CD4-positive, alpha-beta T cell (primary cell): ENCODE data around the gene UNC13B. TPM values are rescaled to one million over a fixed set of nuclear protein-coding genes. Genes with fewer than 3 reads are reported as not detected.

Experiments
- ATAC-seq: fragments of 200-7000 bp; cut with Tn5 transposase; one replicate; pipeline ENCODE4 v1.10.0; 2022; ENCODE audit warnings: mild to moderate bottlenecking; ENCODE audit not compliant: poor library complexity
- CTCF ChIA-PET: fragments of 350-600 bp; sonication (Branson Sonifier 250); formaldehyde crosslinking; loops from one replicate; lab custom pipeline; 2021; ENCODE audit warnings: antibody characterized with exemption, inconsistent platforms; lab: Charles Lee
- POLR2A ChIA-PET: fragments of 350-600 bp; sonication (Branson Sonifier 250); formaldehyde crosslinking; loops from one replicate; lab custom pipeline; 2021; ENCODE audit warnings: antibody characterized with exemption, inconsistent platforms; lab: Charles Lee
- DNase-seq, 14 experiments: peaks; one replicate each; pipeline ENCODE4 v3.0.0-alpha.2; 2013 to 2020; ENCODE audit warnings: mixed read lengths in 2 of 14
- H3K27ac ChIP-seq, 2 donors: one replicate each; pipeline versions ENCODE4 v1.5.1 to v1.7.0; 2013; ENCODE audit warnings: low read length in 2 of 2, low read depth in 1 of 2, mild to moderate bottlenecking in 1 of 2
- H3K27me3 ChIP-seq, 2 experiments: 1 replicate in 1 of 2; 2 replicates in 1 of 2; pipeline versions ENCODE4 v1.6.1 to v1.7.0; 2013; ENCODE audit warnings: low read length in 2 of 2, control low read depth in 1 of 2, mild to moderate bottlenecking in 1 of 2, moderate library complexity in 1 of 2; ENCODE audit not compliant: insufficient read depth in 2 of 2, control insufficient read depth in 1 of 2
- H3K36me3 ChIP-seq: one replicate; pipeline ENCODE4 v1.6.1; 2013; ENCODE audit warnings: low read length, control low read depth; ENCODE audit not compliant: insufficient read depth
- H3K4me1 ChIP-seq: one replicate; pipeline ENCODE4 v1.6.1; 2013; ENCODE audit warnings: low read length, control low read depth; ENCODE audit not compliant: insufficient read depth
- H3K4me3 ChIP-seq: one replicate; pipeline ENCODE4 v1.5.1; 2013; ENCODE audit warnings: mild to moderate bottlenecking, low read length, moderate library complexity
- H3K9me3 ChIP-seq, 2 experiments: 1 replicate in 1 of 2; 2 replicates in 1 of 2; pipeline versions ENCODE4 v1.6.1 to v1.7.0; 2013; ENCODE audit warnings: low read length in 2 of 2, mild to moderate bottlenecking in 2 of 2, control low read depth in 1 of 2, moderate library complexity in 1 of 2; ENCODE audit not compliant: control insufficient read depth in 1 of 2, insufficient read depth in 1 of 2
- H3K27ac Mint-ChIP-seq: one replicate; pipeline ENCODE4 v1.8.0; 2020; ENCODE audit warnings: mixed read lengths
- H3K27me3 Mint-ChIP-seq: one replicate; pipeline ENCODE4 v1.8.0; 2021; ENCODE audit warnings: mixed read lengths
- H3K36me3 Mint-ChIP-seq: one replicate; pipeline ENCODE4 v1.8.0; 2021; ENCODE audit warnings: low read depth, mixed read lengths
- H3K4me1 Mint-ChIP-seq: one replicate; pipeline ENCODE4 v1.8.0; 2021; ENCODE audit warnings: low read depth, mixed read lengths
- H3K4me3 Mint-ChIP-seq: one replicate; pipeline ENCODE4 v1.8.0; 2020; ENCODE audit warnings: mild to moderate bottlenecking, mixed read lengths
- H3K9me3 Mint-ChIP-seq: one replicate; pipeline ENCODE4 v1.8.0; 2020; ENCODE audit warnings: mixed read lengths
- intact Hi-C, 2 experiments: fragments of 100-400 bp; cut with DNase I in 1 of 2; cut with micrococcal nuclease in 1 of 2; formaldehyde crosslinking; loops; one replicate each; pipeline versions ENCODE4 v1.15.1 to v1.9.0; 2023 to 2025; cut with DNase I, micrococcal nuclease
- total RNA-seq, 174 experiments: library from RNA in 2 of 174; stranded (reverse) in 2 of 174; gene quantifications; one replicate each; pipeline ENCODE4 v1.2.3 and lab custom pipeline; 2021 to 2026
- TF ChIP-seq, protein P1 (sequence below): fragments of 200-600 bp; IDR thresholded peaks from one replicate; pipeline ENCODE4 v1.8.0; 2022; ENCODE audit warnings: antibody characterized with exemption, mild to moderate bottlenecking

Gene UNC13B
- total RNA-seq, 2 experiments from 2014 or later, result 0.38 to 0.84 TPM

DNA sequence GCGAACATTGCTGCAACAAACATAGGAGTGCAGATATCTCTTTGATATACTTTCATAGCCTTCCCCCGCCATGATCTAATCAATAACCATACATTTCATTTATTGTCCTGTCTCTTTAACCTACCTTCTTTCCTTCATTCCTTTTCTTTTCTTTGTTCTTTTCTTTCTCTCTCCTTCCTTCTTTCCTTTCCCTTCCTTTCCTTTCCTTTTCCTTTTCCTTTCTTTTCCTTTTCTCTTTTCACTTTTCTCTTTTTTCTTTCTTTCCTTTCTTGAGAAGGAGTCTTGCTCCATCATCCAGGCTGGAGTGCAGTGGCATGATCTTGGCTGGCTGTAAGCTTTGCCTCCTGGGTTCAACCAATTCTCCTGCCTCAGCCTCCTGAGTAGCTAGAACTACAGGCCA, 100.3 kb downstream of the UNC13B start:
- POLR2A ChIA-PET, result no interaction called here
- DNase-seq, result no peak
- H3K4me3 ChIP-seq, result no peak overlapping the region
- Mint-ChIP-seq H3K36me3 (no peaks in the 10 kb centered on the region), H3K4me1 (no peaks in the 10 kb centered on the region), H3K4me3 (no peak overlapping the region), H3K27ac (no peak overlapping the region), H3K27me3 (peaks cover 22% of the 10 kb centered on the region), H3K9me3 (no peaks in the 10 kb centered on the region)
- peaks cover 0 to 3% of the 10 kb centered on the region in 2 experiments for H3K27me3 ChIP-seq
- no peaks in the 10 kb centered on the region for H3K4me1 ChIP-seq
- TF ChIP-seq, protein P1, sequence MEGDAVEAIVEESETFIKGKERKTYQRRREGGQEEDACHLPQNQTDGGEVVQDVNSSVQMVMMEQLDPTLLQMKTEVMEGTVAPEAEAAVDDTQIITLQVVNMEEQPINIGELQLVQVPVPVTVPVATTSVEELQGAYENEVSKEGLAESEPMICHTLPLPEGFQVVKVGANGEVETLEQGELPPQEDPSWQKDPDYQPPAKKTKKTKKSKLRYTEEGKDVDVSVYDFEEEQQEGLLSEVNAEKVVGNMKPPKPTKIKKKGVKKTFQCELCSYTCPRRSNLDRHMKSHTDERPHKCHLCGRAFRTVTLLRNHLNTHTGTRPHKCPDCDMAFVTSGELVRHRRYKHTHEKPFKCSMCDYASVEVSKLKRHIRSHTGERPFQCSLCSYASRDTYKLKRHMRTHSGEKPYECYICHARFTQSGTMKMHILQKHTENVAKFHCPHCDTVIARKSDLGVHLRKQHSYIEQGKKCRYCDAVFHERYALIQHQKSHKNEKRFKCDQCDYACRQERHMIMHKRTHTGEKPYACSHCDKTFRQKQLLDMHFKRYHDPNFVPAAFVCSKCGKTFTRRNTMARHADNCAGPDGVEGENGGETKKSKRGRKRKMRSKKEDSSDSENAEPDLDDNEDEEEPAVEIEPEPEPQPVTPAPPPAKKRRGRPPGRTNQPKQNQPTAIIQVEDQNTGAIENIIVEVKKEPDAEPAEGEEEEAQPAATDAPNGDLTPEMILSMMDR, result no peak
- CTCF ChIA-PET, result interaction anchor here (1.5 kb wide), 1 partner anchor 145 kb away, joined by 3 read pairs; no protein-coding TSS in a partner anchor
- H3K36me3 ChIP-seq, result no peaks in the 10 kb centered on the region
- intact Hi-C loops, result no loop called here
- ATAC-seq, result no peak
- no peak overlapping the region for H3K27ac ChIP-seq
- H3K9me3 ChIP-seq, result no peaks in the 10 kb centered on the region

- Histone ChIP-seq H3K27ac (no peak overlapping the region), H3K4me1 (no peaks in the 10 kb centered on the region), H3K9me3 (no peaks in the 10 kb centered on the region), H3K36me3 (no peaks in the 10 kb centered on the region), H3K4me3 (no peak overlapping the region), H3K27me3 (peaks cover 0 to 3% of the 10 kb centered on the region in 2 experiments)
- DNase-seq (no peak), ATAC-seq (no peak)
- Mint-ChIP-seq H3K27ac (no peak overlapping the region), H3K4me1 (no peaks in the 10 kb centered on the region), H3K36me3 (no peaks in the 10 kb centered on the region), H3K9me3 (no peaks in the 10 kb centered on the region), H3K27me3 (peaks cover 34% of the 10 kb centered on the region), H3K4me3 (no peak overlapping the region)
- ChIA-PET CTCF (no interaction called here), POLR2A (no interaction called here)
- TF ChIP-seq, protein P1, result no peak
- intact Hi-C loops, result no loop called here
Measured at GRCh38 chr9:35267710-35268109, 105.9 kb downstream of the UNC13B start.

DNA sequence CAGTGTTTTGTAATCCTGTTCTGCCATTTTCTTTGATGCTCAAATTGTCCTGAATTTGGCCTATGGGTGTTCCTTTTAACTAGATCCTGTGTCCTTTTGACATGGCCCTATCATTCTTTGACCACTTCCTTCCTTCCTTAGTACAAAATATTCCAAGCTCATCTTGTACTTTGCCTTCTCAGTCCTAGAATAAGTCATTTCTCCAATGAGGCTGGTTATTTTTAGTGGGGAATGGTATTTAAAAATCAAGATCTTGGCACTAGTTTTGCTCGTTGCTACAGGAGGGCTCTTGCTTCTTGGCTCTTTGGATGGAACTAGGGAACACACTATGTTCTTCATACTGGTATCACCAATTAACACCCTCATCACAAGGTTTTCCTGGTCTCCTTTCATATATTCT, 108.1 kb downstream of the UNC13B start:
- H3K4me1 ChIP-seq, result no peaks in the 10 kb centered on the region
- intact Hi-C loops, result no loop called here
- ATAC-seq, result no peak

More for the DNA sequence above, 108.1 kb downstream of the UNC13B start:
- no peaks in the 10 kb centered on the region for H3K36me3 ChIP-seq
- H3K27me3 ChIP-seq, result no peaks in the 10 kb centered on the region
- no peak overlapping the region for H3K4me3 ChIP-seq
- H3K4me1 Mint-ChIP-seq, result no peaks in the 10 kb centered on the region
- peaks cover 19% of the 10 kb centered on the region for H3K27me3 Mint-ChIP-seq
- no peaks in the 10 kb centered on the region for H3K36me3 Mint-ChIP-seq
- CTCF ChIA-PET, result no interaction called here
- H3K27ac ChIP-seq, result no peak overlapping the region
- POLR2A ChIA-PET, result no interaction called here
- no peaks in the 10 kb centered on the region for H3K9me3 Mint-ChIP-seq
- no peak overlapping the region for H3K4me3 Mint-ChIP-seq
- no peak for DNase-seq
- TF ChIP-seq, protein P1, result no peak
- H3K9me3 ChIP-seq, result no peaks in the 10 kb centered on the region
- no peak overlapping the region for H3K27ac Mint-ChIP-seq
